ENCODE data around the gene CDHR1.

CDHR1 gene

DNA sequence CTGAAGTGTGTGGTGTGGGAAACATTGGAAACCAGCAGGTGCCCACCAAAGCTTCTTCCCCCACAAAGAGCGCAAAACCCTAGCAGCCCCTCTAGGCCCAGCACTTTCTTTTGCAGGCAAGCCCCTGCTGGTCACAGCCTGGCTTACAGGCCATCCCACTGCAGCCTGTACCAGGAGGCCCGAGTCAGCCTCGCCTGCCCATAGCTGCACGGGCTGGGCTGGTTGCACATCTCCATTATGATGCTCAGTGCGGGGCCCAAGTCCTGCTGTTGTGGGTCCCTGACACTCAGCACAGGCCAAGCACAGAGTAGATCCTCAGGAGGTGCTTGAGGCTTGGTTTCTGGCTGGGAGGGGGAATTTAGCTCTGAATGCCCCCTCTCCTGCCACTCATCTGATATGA, 8.0 kb downstream of the CDHR1 start:
- H3K27ac ChIP-seq: no peak overlapping the region
- no peak for TF ChIP-seq CTCF (conservative IDR thresholded peaks at IDR 0.05)

GRCh38 chr10:84204122-84204521, 9.8 kb downstream of the CDHR1 start:
- peak; percentile 6 for TF ChIP-seq CTCF (conservative IDR thresholded peaks at IDR 0.05)
- no peak overlapping the region for H3K27ac ChIP-seq

- no peak overlapping the region for H3K27ac ChIP-seq
- no peak for TF ChIP-seq CTCF (conservative IDR thresholded peaks at IDR 0.05)
These were observed 10.3 kb downstream of the CDHR1 start for GRCh38 chr10:84204610-84205009.

DNA sequence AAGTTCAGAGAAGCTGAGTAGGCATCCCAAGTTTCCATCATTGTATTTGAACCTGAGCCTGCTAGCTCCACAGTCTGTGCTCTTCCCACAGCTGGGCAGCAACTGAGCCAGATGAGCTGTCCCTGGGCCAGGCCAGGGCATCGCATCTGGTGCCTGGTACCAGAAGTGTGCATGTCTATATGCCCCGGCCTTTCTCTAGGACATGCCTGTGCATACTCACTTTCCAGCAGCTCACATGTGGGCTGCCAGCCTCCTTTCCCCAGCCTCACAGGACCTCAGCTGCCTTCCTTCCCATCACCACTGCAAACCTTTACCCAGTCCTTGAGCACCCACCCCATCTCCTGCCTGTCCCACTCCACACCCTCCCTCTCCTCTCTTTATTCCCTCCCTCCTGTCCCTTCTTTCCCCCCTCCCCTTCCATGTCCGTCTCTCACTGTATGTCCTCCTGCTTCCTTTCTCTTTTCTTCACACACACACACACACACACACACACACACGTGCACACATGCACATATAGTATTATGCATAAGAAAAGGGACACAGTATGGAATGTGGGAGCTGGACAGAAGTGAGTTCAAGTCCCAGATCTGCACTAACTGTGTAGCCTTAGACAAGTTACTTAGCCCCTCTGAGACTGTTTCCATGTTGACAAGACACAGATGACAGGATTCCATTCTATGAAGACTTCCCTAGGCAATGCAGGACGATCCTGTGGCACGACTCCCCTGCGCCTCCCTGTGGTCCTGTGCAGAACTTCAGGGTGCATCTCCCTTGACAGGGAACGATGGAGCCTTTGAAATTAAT, 10.9 kb downstream of the CDHR1 start:
- no peak overlapping the region for H3K27ac ChIP-seq
- TF ChIP-seq CTCF (conservative IDR thresholded peaks at IDR 0.05): peak; percentile 93

GRCh38 chr10:84205853-84206525, 11.7 kb downstream of the CDHR1 start:
- no peak overlapping the region for H3K27ac ChIP-seq
- TF ChIP-seq CTCF (conservative IDR thresholded peaks at IDR 0.05): peak; percentile 31

GRCh38 chr10:84208023-84208422, 13.7 kb downstream of the CDHR1 start:
- no peak overlapping the region for H3K27ac ChIP-seq
- TF ChIP-seq CTCF (conservative IDR thresholded peaks at IDR 0.05): no peak

- TF ChIP-seq CTCF (conservative IDR thresholded peaks at IDR 0.05): no peak
- no peak overlapping the region for H3K27ac ChIP-seq
These were observed 17.2 kb downstream of the CDHR1 start for GRCh38 chr10:84211566-84211965.

Data from VCaP (cell line).